Testis (tissue), 2 donors: ENCODE results near the gene BRAT1.

ENCODE experiments used
- CTCF ChIP-seq, 3 experiments: fragments of 450-650 bp in 2 of 3; fragments of 200-600 bp in 1 of 3; sonication (generic) in 1 of 3; IDR thresholded peaks; one replicate each; pipeline ENCODE4 v1.5.1; 2016 to 2019; ENCODE audit warnings: antibody characterized with exemption in 3 of 3, mild to moderate bottlenecking in 2 of 3, moderate library complexity in 1 of 3
- POLR2A ChIP-seq: fragments of 450-650 bp; IDR thresholded peaks from one replicate; pipeline ENCODE4 v1.6.1; 2017; ENCODE audit warnings: antibody characterized with exemption, mild to moderate bottlenecking, moderate library complexity

GRCh38 chr7:2501947-2502646 lies 53.2 kb downstream of the BRAT1 start:
- TF ChIP-seq CTCF (IDR thresholded peaks at IDR 0.05), result no peak
- no peak for TF ChIP-seq POLR2A
